EH (cell line): ENCODE results near the gene ITFG1.
"Not testable (repeated sequence)": the region's sequence is repeated elsewhere in the genome, so short reads cannot be mapped to it uniquely, and the experiment has no call there.

Experiments
- DNase-seq: peaks from one replicate; pipeline ENCODE4 v3.0.0-alpha.2; 2015; ENCODE audit warnings: low read depth

The ITFG1 gene

GRCh38 chr16:47473004-47473403 is 12.1 kb upstream of the ITFG1 start:
- DNase-seq: not testable (repeated sequence)

GRCh38 chr16:47470810-47471209 is 9.9 kb upstream of the ITFG1 start:
- DNase-seq: no peak

DNA sequence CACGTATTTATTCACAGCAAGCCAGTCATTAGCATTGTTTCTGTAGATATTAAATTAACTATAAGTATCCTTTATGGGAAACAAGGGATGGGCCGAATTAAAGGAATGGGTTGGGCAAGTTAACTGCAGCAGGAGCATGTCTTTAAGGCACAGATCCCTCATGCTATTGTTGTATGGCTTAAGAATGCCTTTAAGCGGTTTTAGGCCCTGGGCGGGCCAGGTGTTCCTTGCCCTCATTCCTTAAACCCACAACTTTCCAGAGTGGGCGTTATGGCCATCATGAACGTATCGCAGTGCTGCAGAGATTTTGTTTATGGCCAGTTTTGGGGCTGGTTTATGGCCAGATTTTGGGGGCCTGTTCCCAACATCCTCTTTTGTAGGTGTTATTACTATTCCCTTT is 9.3 kb upstream of the ITFG1 start:
- DNase-seq: no peak

GRCh38 chr16:47469227-47469626 is 8.4 kb upstream of the ITFG1 start:
- no peak for DNase-seq

DNA sequence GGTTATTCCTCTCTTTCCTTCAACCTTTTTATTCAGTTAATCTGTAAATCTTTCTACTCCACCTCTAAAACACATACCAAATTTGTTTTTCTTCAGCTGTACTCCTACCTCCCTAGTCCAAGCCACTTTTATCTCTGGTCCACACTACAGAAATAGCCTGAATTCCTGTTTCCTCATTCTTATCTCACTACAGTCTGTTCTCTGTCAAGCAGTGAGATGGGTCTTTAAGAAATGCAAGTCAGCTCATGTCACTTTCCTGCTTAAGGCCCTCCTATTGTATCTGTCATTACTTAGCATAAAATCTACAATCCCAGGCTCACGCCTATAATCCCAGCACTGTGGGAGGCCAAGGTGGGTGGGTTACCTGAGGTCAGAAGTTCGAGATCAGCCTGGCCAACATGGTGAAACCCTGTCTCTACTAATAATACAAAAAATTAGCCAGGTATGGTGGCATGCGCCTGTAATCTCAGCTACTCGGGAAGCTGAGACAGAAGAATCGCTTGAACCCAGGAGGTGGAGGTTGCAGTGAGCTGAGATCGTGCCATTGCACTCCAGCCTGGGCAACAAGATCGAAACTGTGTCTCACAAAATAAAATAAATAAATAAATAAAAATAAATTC is 7.3 kb upstream of the ITFG1 start:
- not testable (repeated sequence) for DNase-seq

DNA sequence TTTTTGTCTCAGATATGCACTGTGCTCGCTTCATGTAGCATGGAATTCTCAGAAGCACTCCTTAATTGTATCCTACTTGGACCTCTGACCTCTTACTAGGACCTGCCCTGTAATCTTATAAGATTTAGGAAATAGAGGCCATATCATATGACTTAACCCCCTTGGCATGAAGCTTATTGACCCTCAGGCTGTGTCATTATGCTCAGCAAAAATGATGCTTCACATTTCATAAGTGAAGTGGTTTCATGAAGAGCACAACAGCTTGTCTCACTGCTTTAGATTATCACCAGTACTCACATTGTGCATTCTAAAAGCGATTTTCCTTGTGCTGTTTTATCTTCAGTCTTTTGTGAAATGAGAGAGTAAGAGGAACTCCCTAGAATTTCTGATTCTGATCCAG is 6.6 kb upstream of the ITFG1 start:
- peak; percentile 3 for DNase-seq

- no peak for DNase-seq
Measured at GRCh38 chr16:47465919-47466630, 5.2 kb upstream of the ITFG1 start.

- peak; percentile 7 for DNase-seq
Measured at GRCh38 chr16:47463771-47464624, 3.1 kb upstream of the ITFG1 start.

DNA sequence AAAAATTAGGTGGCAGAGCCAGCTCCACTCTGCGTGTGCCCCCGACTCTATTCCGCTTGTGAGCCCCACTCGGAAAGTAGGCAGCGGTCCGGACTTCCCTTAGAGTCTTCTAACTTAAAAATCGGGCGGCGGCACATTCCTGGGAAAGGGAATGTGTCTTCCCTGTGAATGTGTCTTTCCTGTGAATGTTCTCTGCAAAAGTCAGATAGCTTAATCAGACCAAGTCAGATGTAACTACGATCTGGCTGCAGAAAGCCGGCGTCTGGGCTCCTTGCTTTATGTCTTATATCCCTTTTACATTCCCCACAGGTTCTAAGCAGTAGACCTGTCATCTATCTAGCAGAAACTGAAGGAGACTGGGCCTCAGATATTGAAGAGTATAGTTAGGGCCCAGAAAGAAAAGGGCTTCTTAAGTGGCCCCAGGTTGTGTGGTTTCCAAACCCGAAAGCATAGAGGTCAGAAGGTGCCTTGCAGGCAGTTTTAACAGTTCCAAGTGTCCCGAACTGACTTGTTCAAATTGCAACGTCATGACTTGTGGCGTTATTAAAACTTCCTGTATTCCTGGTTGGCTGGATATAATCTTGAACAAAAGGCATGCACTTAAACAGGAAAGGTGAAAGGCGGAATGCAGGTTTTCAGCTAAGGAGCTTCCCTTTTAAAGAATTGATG is 869 bp upstream of the ITFG1 start:
- peak; percentile 59 for DNase-seq

- DNase-seq: peak; percentile 27
Measured at GRCh38 chr16:47460359-47460710, 528 bp downstream of the ITFG1 start.

- DNase-seq: no peak
Measured at GRCh38 chr16:47459603-47460002, 1.3 kb downstream of the ITFG1 start.

DNA sequence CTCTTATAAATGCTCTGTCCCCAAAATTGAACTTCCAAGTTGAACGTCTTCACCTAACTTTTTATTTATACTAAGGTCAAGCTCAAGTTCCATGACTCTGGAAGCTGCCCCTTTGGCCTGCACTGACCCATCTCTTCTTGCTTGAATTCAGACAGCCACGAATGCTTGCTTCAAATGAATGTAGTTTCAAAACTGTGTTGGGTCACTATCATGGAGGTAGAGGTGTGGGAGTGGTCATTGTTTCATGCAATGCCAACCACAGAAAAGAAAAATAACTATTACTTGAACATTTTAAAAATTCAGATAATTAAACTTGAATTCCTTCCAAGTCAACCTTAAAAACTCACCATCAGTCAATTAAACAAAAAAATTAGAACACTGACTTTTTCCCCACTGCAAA is 2.5 kb downstream of the ITFG1 start:
- DNase-seq: no peak

DNA sequence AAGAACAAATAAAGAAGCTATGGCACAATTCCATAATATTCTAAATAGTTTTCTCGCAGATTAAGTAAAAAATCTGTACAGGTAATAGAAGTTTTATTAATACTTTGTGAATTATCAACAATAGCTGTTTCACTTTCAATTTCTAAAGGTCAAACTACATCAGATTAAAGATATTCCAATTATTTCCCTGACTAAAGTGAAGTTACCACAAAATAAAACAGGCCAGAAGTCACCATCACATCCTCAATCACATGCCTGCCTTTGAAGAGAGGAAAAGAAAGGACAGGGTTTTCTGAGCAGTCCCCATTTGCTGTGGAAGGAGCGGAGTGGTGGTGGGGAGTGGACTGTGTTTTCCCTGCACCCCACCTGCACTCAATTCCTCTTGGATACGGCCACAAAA is 11.1 kb downstream of the ITFG1 start:
- DNase-seq: peak; percentile 7

DNA sequence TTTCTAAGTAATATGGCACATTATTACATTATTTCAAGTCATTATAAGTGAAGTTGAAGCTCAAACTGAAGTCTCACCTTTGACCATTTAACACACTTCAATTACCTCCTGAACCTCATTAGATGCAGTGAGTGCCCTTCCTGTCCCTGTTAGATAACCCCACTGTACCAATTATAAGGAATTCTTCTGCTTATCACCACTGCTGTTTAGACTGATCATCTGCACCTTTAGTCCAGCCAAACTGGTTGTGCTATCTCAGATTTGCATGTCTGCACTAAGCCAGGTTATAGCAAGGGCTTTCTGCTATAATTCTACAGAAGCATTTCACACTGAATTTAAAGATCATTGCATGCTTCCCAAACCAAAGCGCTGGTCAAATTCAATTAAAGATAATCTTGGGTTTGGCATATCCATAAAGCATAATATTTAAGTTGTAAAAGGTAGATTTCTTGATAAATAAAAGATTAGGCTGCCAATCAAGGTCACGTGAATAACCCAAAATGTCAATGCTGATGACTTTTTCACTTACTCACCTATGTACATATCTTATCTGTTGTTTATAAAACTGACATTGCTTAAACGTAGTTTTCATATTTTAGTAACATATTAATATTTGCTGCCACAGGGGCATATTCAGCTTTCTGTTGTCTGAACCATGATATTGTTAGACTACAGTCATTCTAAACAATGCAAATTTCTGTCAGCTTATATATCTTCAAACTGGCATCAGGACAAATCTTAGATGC is 11.9 kb downstream of the ITFG1 start:
- no peak for DNase-seq

- no peak for DNase-seq
Measured at GRCh38 chr16:47446431-47446830, 14.4 kb downstream of the ITFG1 start.

GRCh38 chr16:47442884-47443283 is 18.0 kb downstream of the ITFG1 start:
- not testable (repeated sequence) for DNase-seq

DNA sequence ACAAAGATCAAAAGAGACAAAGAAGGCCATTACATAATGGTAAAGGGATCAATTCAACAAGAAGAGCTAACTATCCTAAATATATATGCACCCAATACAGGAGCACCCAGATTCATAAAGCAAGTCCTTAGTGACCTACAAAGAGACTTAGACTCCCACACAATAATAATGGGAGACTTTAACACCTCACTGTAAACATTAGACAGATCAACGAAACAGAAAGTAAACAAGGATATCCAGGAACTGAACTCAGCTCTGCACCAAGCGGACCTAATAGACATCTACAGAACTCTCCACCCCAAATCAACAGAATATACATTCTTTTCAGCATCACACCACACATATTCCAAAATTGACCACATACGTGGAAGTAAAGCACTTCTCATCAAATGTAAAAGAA is 20.8 kb downstream of the ITFG1 start:
- not testable (repeated sequence) for DNase-seq

DNA sequence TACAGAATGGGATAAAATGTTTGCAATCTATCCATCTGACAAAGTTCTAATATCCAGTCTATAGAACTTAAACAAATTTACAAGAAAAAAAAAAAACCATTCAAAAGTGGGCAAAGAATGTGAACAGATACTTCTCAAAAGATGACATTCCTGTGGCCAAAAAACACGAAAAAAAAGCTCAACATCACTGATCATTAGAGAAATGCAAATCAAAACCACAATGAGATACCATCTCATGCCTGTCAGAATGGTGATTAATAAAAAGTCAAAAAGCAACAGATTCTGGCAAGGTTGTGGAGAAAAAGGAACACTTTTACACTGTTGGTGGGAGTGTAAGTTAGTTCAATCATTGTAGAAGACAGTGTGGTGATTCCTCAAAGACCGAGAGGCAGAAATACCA is 26.6 kb downstream of the ITFG1 start:
- DNase-seq: peak; percentile 13

- DNase-seq: no peak
Measured at GRCh38 chr16:47431960-47432359, 28.9 kb downstream of the ITFG1 start.

GRCh38 chr16:47426806-47427205 is 34.1 kb downstream of the ITFG1 start:
- DNase-seq: no peak

DNA sequence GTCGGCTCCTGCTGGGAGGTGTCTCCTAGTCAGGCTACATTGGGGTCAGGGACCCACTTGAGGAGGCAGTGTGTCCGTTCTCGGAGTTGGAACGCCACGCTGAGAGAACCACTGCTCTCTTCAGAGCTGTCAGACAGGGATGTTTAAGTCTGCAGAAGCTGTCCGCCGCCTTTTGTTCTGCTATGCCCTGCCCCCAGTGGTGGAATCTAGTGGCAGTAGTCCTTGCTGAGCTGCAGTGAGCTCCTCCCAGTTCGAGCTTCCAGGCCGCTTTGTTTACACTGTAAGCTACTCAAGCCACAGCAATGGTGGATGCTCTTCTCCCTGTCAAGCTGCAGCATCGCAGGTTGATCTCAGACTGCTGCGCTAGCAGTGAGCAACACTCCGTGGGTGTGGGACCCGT is 36.0 kb downstream of the ITFG1 start:
- DNase-seq: no peak

DNA sequence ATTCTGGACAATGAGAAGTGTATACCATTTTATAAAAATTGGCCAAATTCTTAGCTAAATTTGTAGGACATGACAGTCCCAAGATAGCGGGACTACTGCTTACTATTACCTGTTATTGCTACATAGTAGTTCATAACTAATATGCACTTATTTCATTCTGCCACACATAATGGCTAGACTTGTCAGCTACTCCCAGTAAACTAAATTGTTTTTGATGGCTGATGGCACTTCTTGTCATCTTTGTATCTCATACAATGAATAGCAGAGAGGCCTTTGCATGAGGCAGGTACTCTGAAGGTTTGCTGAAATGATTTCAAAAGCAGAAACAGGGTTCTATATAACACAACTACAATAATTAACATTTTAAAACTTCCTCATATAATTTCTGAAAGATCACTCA is 44.0 kb downstream of the ITFG1 start:
- no peak for DNase-seq
